ENCODE results near the gene D2HGDH. TPM values are rescaled to one million over a fixed set of nuclear protein-coding genes. Genes with fewer than 3 reads are reported as not detected.

Gene D2HGDH
- total RNA-seq, 3 donors from 2014 or later (not counting 1 experiment from before 2014, with no cell fraction given) = 28.9 to 45.5 (median 43.4) TPM

GRCh38 chr2:241701149-241701398 is 33.4 kb upstream of the D2HGDH start:
- H3K9me3 ChIP-seq (ENCODE audit: control insufficient read depth, insufficient read depth, low read length) = no peaks in the 10 kb centered on the region
- H3K9me3 Mint-ChIP-seq = no peaks in the 10 kb centered on the region

GRCh38 chr2:241701399-241702154 is 32.9 kb upstream of the D2HGDH start, which contains the start of gene ING5:
ING5 (plus strand) TSS chr2:241702039; CDS start chr2:241702066, 27 bp downstream.
- DNase-seq = peak; percentile 96 to 98
- Mint-ChIP-seq H3K27me3 (ENCODE audit: low read depth in 2 of 2) (no peaks in the 10 kb centered on the region), H3K27ac (peak within 1 kb of the TSS; percentile 80 to 84), H3K36me3 (no peaks in the 10 kb centered on the region), H3K4me1 (peaks cover 7 to 13% of the 10 kb centered on the region in 2 donors), H3K9me3 (no peaks in the 10 kb centered on the region), H3K4me3 (peak within 1 kb of the TSS; percentile 86)
- Histone ChIP-seq H3K36me3 (ENCODE audit: control insufficient read depth, insufficient read depth, low read length) (peaks cover 6% of the 10 kb centered on the region), H3K27me3 (ENCODE audit: control insufficient read depth, insufficient read depth, low read length) (no peaks in the 10 kb centered on the region), H3K27ac (ENCODE audit: low read length) (peak within 1 kb of the TSS; percentile 84), H3K4me3 (ENCODE audit: low read length) (peak within 1 kb of the TSS; percentile 59), H3K9me3 (ENCODE audit: control insufficient read depth, insufficient read depth, low read length) (no peaks in the 10 kb centered on the region), H3K4me1 (ENCODE audit: control insufficient read depth, insufficient read depth, low read length) (peaks cover 15% of the 10 kb centered on the region)
- peak; percentile 72 to 89 (median 76) for ATAC-seq
- peak; percentile 58 for TF ChIP-seq CTCF (IDR thresholded peaks at IDR 0.05)
- intact Hi-C loops (cut with micrococcal nuclease) = loop anchor here (1.0 to 2.0 kb wide), 4 partner anchors 15 to 386 kb away; partner anchors contain the start of genes D2HGDH, DTYMK, HDLBP and SEPTIN2
- under 1% methylated on average over 96 of the region's 96 CpGs for WGBS (ENCODE audit: insufficient coverage)

More at GRCh38 chr2:241701149-241701398, 33.4 kb upstream of the D2HGDH start:
- H3K27ac ChIP-seq (ENCODE audit: low read length) = no peak overlapping the region
- no peaks in the 10 kb centered on the region for H3K36me3 Mint-ChIP-seq
- TF ChIP-seq CTCF (IDR thresholded peaks at IDR 0.05) = no peak
- H3K27ac Mint-ChIP-seq = peak overlapping the region in 1 of 2 donors; percentile 82
- no peaks in the 10 kb centered on the region for H3K27me3 ChIP-seq (ENCODE audit: control insufficient read depth, insufficient read depth, low read length)
- H3K4me1 Mint-ChIP-seq = peaks cover 7 to 13% of the 10 kb centered on the region in 2 donors
- H3K4me3 Mint-ChIP-seq = peak overlapping the region; percentile 86
- intact Hi-C loops (cut with micrococcal nuclease) = no loop called here
- peak overlapping the region; percentile 49 for H3K4me3 ChIP-seq (ENCODE audit: low read length)
- peaks cover 4% of the 10 kb centered on the region for H3K36me3 ChIP-seq (ENCODE audit: control insufficient read depth, insufficient read depth, low read length)
- H3K4me1 ChIP-seq (ENCODE audit: control insufficient read depth, insufficient read depth, low read length) = peaks cover 15% of the 10 kb centered on the region
- H3K27me3 Mint-ChIP-seq (ENCODE audit: low read depth in 2 of 2) = no peaks in the 10 kb centered on the region
- DNase-seq (no peak), ATAC-seq (no peak)
- WGBS (ENCODE audit: insufficient coverage) = under 1% methylated on average over 17 of the region's 17 CpGs

GRCh38 chr2:241702155-241703031 is 32.0 kb upstream of the D2HGDH start:
- Mint-ChIP-seq H3K4me3 (peak overlapping the region; percentile 86), H3K27ac (peak overlapping the region; percentile 80 to 84), H3K36me3 (no peaks in the 10 kb centered on the region), H3K9me3 (no peaks in the 10 kb centered on the region), H3K4me1 (peaks cover 7 to 13% of the 10 kb centered on the region in 2 donors), H3K27me3 (ENCODE audit: low read depth in 2 of 2) (no peaks in the 10 kb centered on the region)
- H3K9me3 ChIP-seq (ENCODE audit: control insufficient read depth, insufficient read depth, low read length) = no peaks in the 10 kb centered on the region
- H3K4me1 ChIP-seq (ENCODE audit: control insufficient read depth, insufficient read depth, low read length) = peaks cover 15% of the 10 kb centered on the region
- H3K36me3 ChIP-seq (ENCODE audit: control insufficient read depth, insufficient read depth, low read length) = peaks cover 8% of the 10 kb centered on the region
- H3K27ac ChIP-seq (ENCODE audit: low read length) = peak overlapping the region; percentile 76
- intact Hi-C loops (cut with micrococcal nuclease) = loop anchor here (1.0 to 2.0 kb wide), 4 partner anchors 16 to 387 kb away; partner anchors contain the start of genes D2HGDH, DTYMK, HDLBP and SEPTIN2
- no peaks in the 10 kb centered on the region for H3K27me3 ChIP-seq (ENCODE audit: control insufficient read depth, insufficient read depth, low read length)
- under 1% methylated on average over 98 of the region's 98 CpGs for WGBS (ENCODE audit: insufficient coverage)
- peak; percentile 52 for TF ChIP-seq CTCF (IDR thresholded peaks at IDR 0.05)
- peak; percentile 86 to 93 for DNase-seq
- peak; percentile 81 to 94 (median 85) for ATAC-seq
- peak overlapping the region; percentile 59 for H3K4me3 ChIP-seq (ENCODE audit: low read length)

Data from natural killer cell (primary cell).